ENCODE results near the gene GNPTG. TPM values are rescaled to one million over a fixed set of nuclear protein-coding genes. Genes with fewer than 3 reads are reported as not detected.

Gene GNPTG
- total RNA-seq, 1 experiment from 2014 or later = 29.4 TPM

- Histone ChIP-seq H2BK20ac (ENCODE audit: low read depth, low read length, poor library complexity, severe bottlenecking) (no peak overlapping the region), H2BK15ac (ENCODE audit: low read depth, low read length) (no peak overlapping the region), H3K9me3 (ENCODE audit: control insufficient read depth, low read depth, low read length) (no peaks in the 10 kb centered on the region), H4K91ac (ENCODE audit: insufficient read length, low read depth, low read length) (no peak overlapping the region), H3K4ac (ENCODE audit: low read depth, low read length) (no peak overlapping the region), H3K4me2 (ENCODE audit: insufficient read depth, insufficient read length, low read length) (no peak overlapping the region), H3K79me1 (ENCODE audit: insufficient read depth, low read depth, low read length, poor library complexity, severe bottlenecking) (peaks cover 2% of the 10 kb centered on the region), H2BK12ac (ENCODE audit: insufficient read length, low read depth, low read length) (no peak overlapping the region), H3K56ac (ENCODE audit: insufficient read length, low read depth, low read length) (no peak overlapping the region), H2AK5ac (ENCODE audit: insufficient read length, low read length) (no peak overlapping the region), H2BK120ac (ENCODE audit: low read depth, low read length, poor library complexity, severe bottlenecking) (no peak overlapping the region), H4K20me1 (ENCODE audit: control insufficient read depth, insufficient read depth, insufficient read length) (no peaks in the 10 kb centered on the region), H3K9ac (ENCODE audit: extremely low read depth, insufficient read length, low read length) (no peak overlapping the region), H3K79me2 (ENCODE audit: insufficient read depth, low read length) (no peaks in the 10 kb centered on the region; the same call in 1 of the 2 replicates), H3K23ac (ENCODE audit: insufficient read length, low read depth, low read length) (no peak overlapping the region), H3K27ac (ENCODE audit: insufficient read length, low read depth, low read length) (no peak overlapping the region), H4K8ac (replicated peaks; ENCODE audit: insufficient read length, low read depth, low read length) (no peak overlapping the region), H4K5ac (ENCODE audit: insufficient read length, low read depth, low read length) (no peak overlapping the region), H3T11ph (ENCODE audit: low read length) (no peak overlapping the region), H2BK5ac (ENCODE audit: insufficient read length, low read length) (no peak overlapping the region), H3K4me1 (ENCODE audit: insufficient read depth, low read length) (no peaks in the 10 kb centered on the region), H3K23me2 (ENCODE audit: insufficient read length, low read depth, low read length, poor library complexity, severe bottlenecking) (peaks cover 14% of the 10 kb centered on the region), H3K14ac (ENCODE audit: insufficient read depth, low read length) (no peak overlapping the region), H3K27me3 (ENCODE audit: insufficient read depth, low read length) (no peaks in the 10 kb centered on the region), H2AFZ (ENCODE audit: low read length) (no peak overlapping the region), H3K18ac (ENCODE audit: insufficient read length, low read depth, low read length) (no peak overlapping the region)
- Mint-ChIP-seq H3K27me3 (ENCODE audit: low read depth) (no peaks in the 10 kb centered on the region), H3K4me1 (peaks cover 8% of the 10 kb centered on the region in 2 experiments), H3K9me3 (no peaks in the 10 kb centered on the region; a peak in 1 of 5 replicates), H3K27ac (no peak overlapping the region), H3K36me3 (ENCODE audit: insufficient read depth in 1 of 3, low read depth in 3 of 3) (peaks cover 4 to 13% (median 8%) of the 10 kb centered on the region in 3 experiments; a peak in 6 of 7 replicates), H3K4me3 (no peak overlapping the region)
- no peak for DNase-seq
- TF ChIP-seq, protein P1, sequence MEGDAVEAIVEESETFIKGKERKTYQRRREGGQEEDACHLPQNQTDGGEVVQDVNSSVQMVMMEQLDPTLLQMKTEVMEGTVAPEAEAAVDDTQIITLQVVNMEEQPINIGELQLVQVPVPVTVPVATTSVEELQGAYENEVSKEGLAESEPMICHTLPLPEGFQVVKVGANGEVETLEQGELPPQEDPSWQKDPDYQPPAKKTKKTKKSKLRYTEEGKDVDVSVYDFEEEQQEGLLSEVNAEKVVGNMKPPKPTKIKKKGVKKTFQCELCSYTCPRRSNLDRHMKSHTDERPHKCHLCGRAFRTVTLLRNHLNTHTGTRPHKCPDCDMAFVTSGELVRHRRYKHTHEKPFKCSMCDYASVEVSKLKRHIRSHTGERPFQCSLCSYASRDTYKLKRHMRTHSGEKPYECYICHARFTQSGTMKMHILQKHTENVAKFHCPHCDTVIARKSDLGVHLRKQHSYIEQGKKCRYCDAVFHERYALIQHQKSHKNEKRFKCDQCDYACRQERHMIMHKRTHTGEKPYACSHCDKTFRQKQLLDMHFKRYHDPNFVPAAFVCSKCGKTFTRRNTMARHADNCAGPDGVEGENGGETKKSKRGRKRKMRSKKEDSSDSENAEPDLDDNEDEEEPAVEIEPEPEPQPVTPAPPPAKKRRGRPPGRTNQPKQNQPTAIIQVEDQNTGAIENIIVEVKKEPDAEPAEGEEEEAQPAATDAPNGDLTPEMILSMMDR (conservative IDR thresholded peaks at IDR 0.05) = no peak
- WGBS (ENCODE audit: extremely low coverage, insufficient read length, low lambda C conversion rate) = no CpG with 5 or more reads among the region's 18 CpGs
Measured at GRCh38 chr16:1383556-1383955, 31.8 kb downstream of the GNPTG start.
